CD1c-positive myeloid dendritic cell (primary cell): ENCODE data around the gene NQO2.
A peak's percentile ranks its signal among the peaks of the same experiment; 100 is the strongest.
"Not testable (repeated sequence)": the region's sequence is repeated elsewhere in the genome, so short reads cannot be mapped to it uniquely, and the experiment has no call there.

Experiments used
- DNase-seq: peaks from one replicate; pipeline ENCODE4 v3.0.0-alpha.2; 2016; ENCODE audit errors: extremely low spot score

NQO2 gene

GRCh38 chr6:2970034-2970685 is 29.5 kb upstream of the NQO2 start:
- no peak for DNase-seq

- peak; percentile 79 for DNase-seq
Measured at GRCh38 chr6:2970753-2971419, 28.8 kb upstream of the NQO2 start.

- peak; percentile 60 for DNase-seq
Measured at GRCh38 chr6:2971420-2972218, 28.1 kb upstream of the NQO2 start, which contains the start of gene SERPINB6. Gene SERPINB6, minus strand, starts transcription at chr6:2971567. Its CDS starts 12,235 bp downstream, at chr6:2959332.

- not testable (repeated sequence) for DNase-seq
Measured at GRCh38 chr6:2972219-2972487, 27.5 kb upstream of the NQO2 start.

- not testable (repeated sequence) for DNase-seq
Measured at GRCh38 chr6:2972685-2973084, 27.0 kb upstream of the NQO2 start.

GRCh38 chr6:2973180-2973579 is 26.5 kb upstream of the NQO2 start:
- not testable (repeated sequence) for DNase-seq

- DNase-seq: no peak
Measured at GRCh38 chr6:2973676-2974075, 26.0 kb upstream of the NQO2 start.

- DNase-seq: no peak
Measured at GRCh38 chr6:2976060-2976459, 23.6 kb upstream of the NQO2 start.

GRCh38 chr6:2976571-2977085 is 23.1 kb upstream of the NQO2 start:
- peak; percentile 39 for DNase-seq

GRCh38 chr6:2977290-2977689 is 22.4 kb upstream of the NQO2 start:
- DNase-seq: no peak

- no peak for DNase-seq
Measured at GRCh38 chr6:2977799-2978590, 21.7 kb upstream of the NQO2 start.

- no peak for DNase-seq
Measured at GRCh38 chr6:2978923-2979322, 20.8 kb upstream of the NQO2 start.

GRCh38 chr6:2979819-2980464 is 19.8 kb upstream of the NQO2 start:
- no peak for DNase-seq

- DNase-seq: no peak
Measured at GRCh38 chr6:2980465-2980855, 19.2 kb upstream of the NQO2 start.

GRCh38 chr6:2982426-2983117 is 17.1 kb upstream of the NQO2 start:
- DNase-seq: peak; percentile 61

GRCh38 chr6:2984738-2985406 is 14.8 kb upstream of the NQO2 start:
- no peak for DNase-seq

GRCh38 chr6:2986722-2987221 is 12.9 kb upstream of the NQO2 start:
- DNase-seq: no peak

GRCh38 chr6:2988094-2988425 is 11.6 kb upstream of the NQO2 start:
- DNase-seq: no peak

GRCh38 chr6:2988426-2989331 is 11.0 kb upstream of the NQO2 start:
- DNase-seq: peak; percentile 91
